Measurements from ENCODE around the gene PIGQ. TPM values are rescaled to one million over a fixed set of nuclear protein-coding genes. Genes with fewer than 3 reads are reported as not detected.

The PIGQ gene
- total RNA-seq, 2 donors from 2014 or later = 76.5 to 83.1 TPM

- H3K4me1 ChIP-seq = no peaks in the 10 kb centered on the region
- ATAC-seq (no peak), DNase-seq (no peak)
- no peaks in the 10 kb centered on the region for H3K27me3 ChIP-seq
- peaks cover 4 to 9% of the 10 kb centered on the region in 2 donors for H3K36me3 ChIP-seq (replicated peaks in 1 of 2; ENCODE audit: insufficient read depth in 1 of 2, low read depth in 2 of 2)
- 92 to 97% methylated on average over 22 to 50 of the region's 54 CpGs for WGBS, 2 donors
- no peak overlapping the region for H3K27ac ChIP-seq
- no peaks in the 10 kb centered on the region for H3K9me3 ChIP-seq
- H3K4me3 ChIP-seq = no peak overlapping the region
- TF ChIP-seq POLR2A (IDR thresholded peaks at IDR 0.05) = no peak
- no peak for TF ChIP-seq CTCF (IDR thresholded peaks at IDR 0.05)
- intact Hi-C loops (cut with DNase I) = no loop called here
These were observed 20.1 kb upstream of the PIGQ start for GRCh38 chr16:549544-550263.

- TF ChIP-seq CTCF (IDR thresholded peaks at IDR 0.05) = no peak
- no peak for TF ChIP-seq POLR2A (IDR thresholded peaks at IDR 0.05)
- Histone ChIP-seq H3K27me3 (no peaks in the 10 kb centered on the region), H3K36me3 (replicated peaks in 1 of 2; ENCODE audit: insufficient read depth in 1 of 2, low read depth in 2 of 2) (peaks cover 4 to 9% of the 10 kb centered on the region in 2 donors), H3K27ac (no peak overlapping the region), H3K9me3 (no peaks in the 10 kb centered on the region), H3K4me1 (no peaks in the 10 kb centered on the region), H3K4me3 (no peak overlapping the region)
- DNase-seq (no peak), ATAC-seq (no peak)
- 90 to 93% methylated on average over 4 to 27 of the region's 28 CpGs for WGBS, 2 donors
- intact Hi-C loops (cut with DNase I) = no loop called here
These were observed 18.6 kb upstream of the PIGQ start for GRCh38 chr16:551210-551609.

- H3K27ac ChIP-seq = no peak overlapping the region
- H3K27me3 ChIP-seq = no peaks in the 10 kb centered on the region
- no peaks in the 10 kb centered on the region for H3K4me1 ChIP-seq
- no peaks in the 10 kb centered on the region for H3K9me3 ChIP-seq
- TF ChIP-seq CTCF (IDR thresholded peaks at IDR 0.05) (no peak), POLR2A (IDR thresholded peaks at IDR 0.05) (no peak)
- H3K36me3 ChIP-seq (replicated peaks in 1 of 2; ENCODE audit: insufficient read depth in 1 of 2, low read depth in 2 of 2) = peaks cover 4 to 9% of the 10 kb centered on the region in 2 donors
- DNase-seq = no peak
- H3K4me3 ChIP-seq = no peak overlapping the region
- intact Hi-C loops (cut with DNase I) = no loop called here
- 97% methylated on average over 9 of the region's 35 CpGs; no CpG with 5 or more reads in 1 of the 2 donors for WGBS, 2 donors
- no peak for ATAC-seq
These were observed 17.6 kb upstream of the PIGQ start for GRCh38 chr16:552171-552570.

- 96 to 100% methylated on average over 4 to 33 of the region's 33 CpGs for WGBS, 2 donors
- intact Hi-C loops (cut with DNase I) = no loop called here
These were observed 16.0 kb upstream of the PIGQ start for GRCh38 chr16:553601-554296.

More at GRCh38 chr16:553601-554296, 16.0 kb upstream of the PIGQ start:
- Histone ChIP-seq H3K4me1 (no peaks in the 10 kb centered on the region), H3K27ac (no peak overlapping the region), H3K4me3 (no peak overlapping the region), H3K27me3 (no peaks in the 10 kb centered on the region), H3K9me3 (no peaks in the 10 kb centered on the region), H3K36me3 (replicated peaks in 1 of 2; ENCODE audit: insufficient read depth in 1 of 2, low read depth in 2 of 2) (peaks cover 4 to 7% of the 10 kb centered on the region in 2 donors)
- DNase-seq = no peak
- no peak for ATAC-seq
- no peak for TF ChIP-seq POLR2A (IDR thresholded peaks at IDR 0.05)
- no peak for TF ChIP-seq CTCF (IDR thresholded peaks at IDR 0.05)
